ENCODE measurements around the gene KRT23. TPM values are rescaled to one million over a fixed set of nuclear protein-coding genes. Genes with fewer than 3 reads are reported as not detected.

The KRT23 gene
- total RNA-seq, 2 donors from 2014 or later, result not detected

- 5 to 19% methylated on average over 5 of the region's 5 CpGs for WGBS, 2 experiments (ENCODE audit: insufficient coverage in 1 of 2, insufficient read length in 1 of 2)
- Histone ChIP-seq H3K9ac (ENCODE audit: extremely low read depth, low read length, poor library complexity, severe bottlenecking) (no peak overlapping the region), H3K36me3 (ENCODE audit: control insufficient read depth, insufficient read depth, low read length) (no peaks in the 10 kb centered on the region), H3K27ac (ENCODE audit: low read depth, low read length) (no peak overlapping the region), H3K9me3 (ENCODE audit: control insufficient read depth, low read length) (no peaks in the 10 kb centered on the region), H3K27me3 (ENCODE audit: control insufficient read depth, insufficient read depth, low read length, poor library complexity, severe bottlenecking) (no peaks in the 10 kb centered on the region), H3K4me1 (ENCODE audit: control insufficient read depth, insufficient read depth, low read length) (no peaks in the 10 kb centered on the region), H3K4me3 (ENCODE audit: low read length) (no peak overlapping the region)
- Mint-ChIP-seq H3K36me3 (ENCODE audit: low read depth) (no peaks in the 10 kb centered on the region), H3K27me3 (ENCODE audit: insufficient read depth) (peaks cover 33% of the 10 kb centered on the region), H3K4me1 (peaks cover 17% of the 10 kb centered on the region), H3K9me3 (no peaks in the 10 kb centered on the region), H3K4me3 (no peak overlapping the region), H3K27ac (no peak overlapping the region)
- DNase-seq, result peak; percentile 92
- peak; percentile 87 for TF ChIP-seq CTCF (conservative IDR thresholded peaks at IDR 0.05)
These were observed 28.1 kb downstream of the KRT23 start for GRCh38 chr17:40909351-40909750.

GRCh38 chr17:40906613-40907012 is 30.8 kb downstream of the KRT23 start:
- Histone ChIP-seq H3K9ac (ENCODE audit: extremely low read depth, low read length, poor library complexity, severe bottlenecking) (no peak overlapping the region), H3K4me3 (ENCODE audit: low read length) (no peak overlapping the region), H3K36me3 (ENCODE audit: control insufficient read depth, insufficient read depth, low read length) (no peaks in the 10 kb centered on the region), H3K27ac (ENCODE audit: low read depth, low read length) (no peak overlapping the region), H3K9me3 (ENCODE audit: control insufficient read depth, low read length) (no peaks in the 10 kb centered on the region), H3K4me1 (ENCODE audit: control insufficient read depth, insufficient read depth, low read length) (no peaks in the 10 kb centered on the region), H3K27me3 (ENCODE audit: control insufficient read depth, insufficient read depth, low read length, poor library complexity, severe bottlenecking) (no peaks in the 10 kb centered on the region)
- Mint-ChIP-seq H3K4me1 (peaks cover 38% of the 10 kb centered on the region), H3K36me3 (ENCODE audit: low read depth) (no peaks in the 10 kb centered on the region), H3K4me3 (no peak overlapping the region), H3K9me3 (no peaks in the 10 kb centered on the region), H3K27me3 (ENCODE audit: insufficient read depth) (peaks cover 33% of the 10 kb centered on the region), H3K27ac (no peak overlapping the region)
- TF ChIP-seq CTCF (conservative IDR thresholded peaks at IDR 0.05), result no peak
- DNase-seq, result no peak
- 77 to 96% methylated on average over 2 to 4 of the region's 4 CpGs for WGBS, 2 experiments (ENCODE audit: insufficient coverage in 1 of 2, insufficient read length in 1 of 2)

- Histone ChIP-seq H3K27me3 (ENCODE audit: control insufficient read depth, insufficient read depth, low read length, poor library complexity, severe bottlenecking) (no peaks in the 10 kb centered on the region), H3K36me3 (ENCODE audit: control insufficient read depth, insufficient read depth, low read length) (no peaks in the 10 kb centered on the region), H3K4me1 (ENCODE audit: control insufficient read depth, insufficient read depth, low read length) (no peaks in the 10 kb centered on the region), H3K27ac (ENCODE audit: low read depth, low read length) (no peak overlapping the region), H3K9ac (ENCODE audit: extremely low read depth, low read length, poor library complexity, severe bottlenecking) (no peak overlapping the region), H3K4me3 (ENCODE audit: low read length) (no peak overlapping the region), H3K9me3 (ENCODE audit: control insufficient read depth, low read length) (no peaks in the 10 kb centered on the region)
- TF ChIP-seq CTCF (conservative IDR thresholded peaks at IDR 0.05), result no peak
- peaks cover 31% of the 10 kb centered on the region for H3K27me3 Mint-ChIP-seq (ENCODE audit: insufficient read depth)
- H3K27ac Mint-ChIP-seq, result no peak overlapping the region
- no peaks in the 10 kb centered on the region for H3K9me3 Mint-ChIP-seq
- no peak overlapping the region for H3K4me3 Mint-ChIP-seq
- DNase-seq, result no peak
- 95 to 96% methylated on average over 4 to 5 of the region's 5 CpGs for WGBS, 2 experiments (ENCODE audit: insufficient coverage in 1 of 2, insufficient read length in 1 of 2)
- no peaks in the 10 kb centered on the region for H3K36me3 Mint-ChIP-seq (ENCODE audit: low read depth)
- peaks cover 46% of the 10 kb centered on the region for H3K4me1 Mint-ChIP-seq
These were observed 32.1 kb downstream of the KRT23 start for GRCh38 chr17:40905370-40905769.

Data from endodermal cell (in vitro differentiated cells).